Smooth muscle cell (in vitro differentiated cells): ENCODE data around the gene CDX1. TPM values are rescaled to one million over a fixed set of nuclear protein-coding genes. Genes with fewer than 3 reads are reported as not detected.

Experiments
- DNase-seq: peaks from one replicate; lab custom pipeline; 2025; ENCODE audit not compliant: unreplicated experiment; lab: John Stamatoyannopoulos, UW
- H2AFZ ChIP-seq: fragments of 200-600 bp; sonication (generic); 2 replicates; pipeline ENCODE4 v1.6.0; 2016; ENCODE audit warnings: antibody characterized with exemption, low read depth, mild to moderate bottlenecking
- H3F3A ChIP-seq: fragments of 200-600 bp; sonication (generic); 2 replicates; pipeline ENCODE4 v1.6.0; 2017; ENCODE audit warnings: antibody characterized with exemption, low read depth
- H3K27ac ChIP-seq: fragments of 200-600 bp; sonication (generic); 2 replicates; pipeline ENCODE4 v1.5.1; 2016; ENCODE audit warnings: low read depth, mild to moderate bottlenecking
- H3K27me3 ChIP-seq: fragments of 200-600 bp; sonication (generic); 2 replicates; pipeline ENCODE4 v1.6.1; 2016; ENCODE audit warnings: low read depth, mild to moderate bottlenecking
- H3K36me3 ChIP-seq: fragments of 200-600 bp; sonication (generic); 2 replicates; pipeline ENCODE4 v1.5.1; 2016; ENCODE audit warnings: low read depth
- H3K4me1 ChIP-seq: fragments of 200-600 bp; sonication (generic); 2 replicates; pipeline ENCODE4 v1.5.1; 2016; ENCODE audit warnings: low read depth
- H3K4me2 ChIP-seq: fragments of 200-600 bp; sonication (generic); 2 replicates; pipeline ENCODE4 v1.6.0; 2016; ENCODE audit warnings: mild to moderate bottlenecking
- H3K4me3 ChIP-seq: fragments of 200-600 bp; sonication (generic); 2 replicates; pipeline ENCODE4 v1.5.1; 2016; ENCODE audit warnings: mild to moderate bottlenecking
- H3K79me2 ChIP-seq: fragments of 200-600 bp; sonication (generic); 2 replicates; pipeline ENCODE4 v1.6.0; 2016; ENCODE audit warnings: low read depth, mild to moderate bottlenecking
- H3K9ac ChIP-seq: fragments of 200-600 bp; sonication (generic); 2 replicates; pipeline ENCODE4 v1.6.0; 2016; ENCODE audit warnings: low read depth
- H3K9me3 ChIP-seq: fragments of 200-600 bp; sonication (generic); replicated peaks from 2 replicates; pipeline ENCODE4 v1.5.1; 2016; ENCODE audit warnings: low read depth
- H4K20me1 ChIP-seq: fragments of 200-600 bp; sonication (generic); 2 replicates; pipeline ENCODE4 v1.6.0; 2016; ENCODE audit warnings: low read depth
- CTCF ChIP-seq: fragments of 200-600 bp; sonication (generic); IDR thresholded peaks from 2 replicates; pipeline ENCODE4 v1.5.1; 2017; ENCODE audit warnings: borderline replicate concordance, mild to moderate bottlenecking, antibody characterized with exemption; ENCODE audit not compliant: insufficient read depth, poor library complexity, severe bottlenecking
- WGBS: methylation state at CpG from one replicate; pipeline ENCODE4 v1.1.7; 2016; ENCODE audit warnings: low lambda C conversion rate; 5-methylcytosine and 5-hydroxymethylcytosine counted together
- polyA plus RNA-seq: library from polyadenylated mRNA; unstranded; fragments of >200 nt; fragmentation: Nextera tagmentation; extraction: Ambion mirVana; gene quantifications from 2 replicates; pipeline ENCODE4 v1.2.1, GENCODE V29; 2016
- total RNA-seq: library from RNA; depleted of rRNA; stranded (reverse); fragments of >200 nt; gene quantifications from 2 replicates; pipeline ENCODE4 v1.2.3, GENCODE V29; 2014

Gene CDX1
- total and polyA plus RNA-seq, 2 experiments from 2014 or later: 1.4 to 5.0 TPM

- no peaks in the 10 kb centered on the region for H3K4me1 ChIP-seq
- TF ChIP-seq CTCF: no peak
- WGBS: 85% methylated on average over 1 of the region's 1 CpG
- H3K79me2 ChIP-seq: no peaks in the 10 kb centered on the region
- no peak overlapping the region for H3K4me2 ChIP-seq
- no peak overlapping the region for H3K9ac ChIP-seq
- H3K36me3 ChIP-seq: no peaks in the 10 kb centered on the region
- no peak overlapping the region for H2AFZ ChIP-seq
- H3K4me3 ChIP-seq: no peak overlapping the region
- H3F3A ChIP-seq: no peaks in the 10 kb centered on the region
- H3K9me3 ChIP-seq: no peaks in the 10 kb centered on the region
- H3K27ac ChIP-seq: no peak overlapping the region
- no peaks in the 10 kb centered on the region for H3K27me3 ChIP-seq
- no peak for DNase-seq
- H4K20me1 ChIP-seq: no peaks in the 10 kb centered on the region
Observed at GRCh38 chr5:150175076-150175475, 8.5 kb downstream of the CDX1 start.

- Histone ChIP-seq H3K4me3 (no peak overlapping the region), H3K36me3 (no peaks in the 10 kb centered on the region), H3K27me3 (no peaks in the 10 kb centered on the region), H3K9me3 (no peaks in the 10 kb centered on the region), H2AFZ (no peak overlapping the region), H4K20me1 (no peaks in the 10 kb centered on the region), H3K4me1 (no peaks in the 10 kb centered on the region), H3K79me2 (no peaks in the 10 kb centered on the region), H3F3A (no peaks in the 10 kb centered on the region), H3K9ac (no peak overlapping the region), H3K27ac (no peak overlapping the region), H3K4me2 (no peak overlapping the region)
- DNase-seq: no peak
- 62% methylated on average over 5 of the region's 5 CpGs for WGBS
- TF ChIP-seq CTCF: peak; percentile 40
Observed at GRCh38 chr5:150175536-150175935, 9.0 kb downstream of the CDX1 start.

- no peaks in the 10 kb centered on the region for H3K27me3 ChIP-seq
- 79% methylated on average over 8 of the region's 8 CpGs for WGBS
- H3K36me3 ChIP-seq: no peaks in the 10 kb centered on the region
- no peak overlapping the region for H3K4me2 ChIP-seq
- no peaks in the 10 kb centered on the region for H4K20me1 ChIP-seq
- no peak overlapping the region for H2AFZ ChIP-seq
- H3F3A ChIP-seq: no peaks in the 10 kb centered on the region
- H3K9ac ChIP-seq: no peak overlapping the region
- no peak for TF ChIP-seq CTCF
- DNase-seq: no peak
- no peaks in the 10 kb centered on the region for H3K9me3 ChIP-seq
- H3K27ac ChIP-seq: no peak overlapping the region
- H3K4me3 ChIP-seq: no peak overlapping the region
- no peaks in the 10 kb centered on the region for H3K4me1 ChIP-seq
- H3K79me2 ChIP-seq: no peaks in the 10 kb centered on the region
Observed at GRCh38 chr5:150176745-150177477, 10.3 kb downstream of the CDX1 start.

- H3K4me2 ChIP-seq: no peak overlapping the region
- no peak overlapping the region for H2AFZ ChIP-seq
- H3K79me2 ChIP-seq: no peaks in the 10 kb centered on the region
- no peak overlapping the region for H3K27ac ChIP-seq
- H4K20me1 ChIP-seq: no peaks in the 10 kb centered on the region
- 87% methylated on average over 4 of the region's 4 CpGs for WGBS
- H3K9ac ChIP-seq: no peak overlapping the region
- H3K27me3 ChIP-seq: no peaks in the 10 kb centered on the region
- no peak overlapping the region for H3K4me3 ChIP-seq
- H3K9me3 ChIP-seq: no peaks in the 10 kb centered on the region
- no peaks in the 10 kb centered on the region for H3K36me3 ChIP-seq
- H3F3A ChIP-seq: no peaks in the 10 kb centered on the region
- no peak for DNase-seq
- H3K4me1 ChIP-seq: no peaks in the 10 kb centered on the region
- TF ChIP-seq CTCF: no peak
Observed at GRCh38 chr5:150177721-150178120, 11.1 kb downstream of the CDX1 start.
